ENCODE data around the gene CTSZ.
A peak's percentile ranks its signal among the peaks of the same experiment; 100 is the strongest.

Gene CTSZ
- long read RNA-seq: 0 reads

GRCh38 chr20:59006864-59007664 lies at the start of gene CTSZ:
TSS of gene CTSZ (minus strand) at chr20:59007254. CDS start at chr20:59007128, 126 bp downstream.
- peak within 1 kb of the TSS; percentile 59 for H3K4me3 ChIP-seq (replicated peaks; ENCODE audit: insufficient read depth, low read length)
- peak within 1 kb of the TSS; percentile 87 for H3K27ac ChIP-seq (replicated peaks)
- no peaks in the 10 kb centered on the region for H3K27me3 ChIP-seq (ENCODE audit: insufficient read depth, poor library complexity, severe bottlenecking)
- DNase-seq (ENCODE audit: low read depth in 1 of 2, low spot score in 1 of 2): peak; percentile 31 to 71
- TF ChIP-seq SPI1 (IDR thresholded peaks at IDR 0.05; ENCODE audit: borderline replicate concordance, low read depth) (no peak), POLR2AphosphoS5 (IDR thresholded peaks at IDR 0.05; ENCODE audit: low read depth) (no peak; the same call in 1 of the 2 replicates), GABPA (IDR thresholded peaks at IDR 0.05; ENCODE audit: low read depth) (no peak), REST (IDR thresholded peaks at IDR 0.05; ENCODE audit: insufficient replicate concordance, low read depth) (no peak)
- TF ChIP-seq, protein P1, sequence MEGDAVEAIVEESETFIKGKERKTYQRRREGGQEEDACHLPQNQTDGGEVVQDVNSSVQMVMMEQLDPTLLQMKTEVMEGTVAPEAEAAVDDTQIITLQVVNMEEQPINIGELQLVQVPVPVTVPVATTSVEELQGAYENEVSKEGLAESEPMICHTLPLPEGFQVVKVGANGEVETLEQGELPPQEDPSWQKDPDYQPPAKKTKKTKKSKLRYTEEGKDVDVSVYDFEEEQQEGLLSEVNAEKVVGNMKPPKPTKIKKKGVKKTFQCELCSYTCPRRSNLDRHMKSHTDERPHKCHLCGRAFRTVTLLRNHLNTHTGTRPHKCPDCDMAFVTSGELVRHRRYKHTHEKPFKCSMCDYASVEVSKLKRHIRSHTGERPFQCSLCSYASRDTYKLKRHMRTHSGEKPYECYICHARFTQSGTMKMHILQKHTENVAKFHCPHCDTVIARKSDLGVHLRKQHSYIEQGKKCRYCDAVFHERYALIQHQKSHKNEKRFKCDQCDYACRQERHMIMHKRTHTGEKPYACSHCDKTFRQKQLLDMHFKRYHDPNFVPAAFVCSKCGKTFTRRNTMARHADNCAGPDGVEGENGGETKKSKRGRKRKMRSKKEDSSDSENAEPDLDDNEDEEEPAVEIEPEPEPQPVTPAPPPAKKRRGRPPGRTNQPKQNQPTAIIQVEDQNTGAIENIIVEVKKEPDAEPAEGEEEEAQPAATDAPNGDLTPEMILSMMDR (IDR thresholded peaks at IDR 0.05; ENCODE audit: insufficient read depth, low read length): no peak

GRCh38 chr20:59055302-59055701 lies 48.2 kb upstream of the CTSZ start:
- no peak overlapping the region for H3K27ac ChIP-seq (replicated peaks)
- H3K4me3 ChIP-seq (replicated peaks; ENCODE audit: insufficient read depth, low read length): no peak overlapping the region
- DNase-seq (ENCODE audit: low read depth in 1 of 2, low spot score in 1 of 2): peak in 1 of 2 experiments; percentile 10
- TF ChIP-seq REST (IDR thresholded peaks at IDR 0.05; ENCODE audit: insufficient replicate concordance, low read depth): no peak
- TF ChIP-seq SPI1 (IDR thresholded peaks at IDR 0.05; ENCODE audit: borderline replicate concordance, low read depth): no peak
- no peak for TF ChIP-seq POLR2AphosphoS5 (IDR thresholded peaks at IDR 0.05; ENCODE audit: low read depth)
- peaks cover 15% of the 10 kb centered on the region for H3K27me3 ChIP-seq (ENCODE audit: insufficient read depth, poor library complexity, severe bottlenecking)

GRCh38 chr20:59051666-59052185 lies 44.7 kb upstream of the CTSZ start:
- H3K27me3 ChIP-seq (ENCODE audit: insufficient read depth, poor library complexity, severe bottlenecking): peaks cover 19% of the 10 kb centered on the region
- DNase-seq (ENCODE audit: low read depth in 1 of 2, low spot score in 1 of 2): no peak
- H3K4me3 ChIP-seq (replicated peaks; ENCODE audit: insufficient read depth, low read length): no peak overlapping the region
- H3K27ac ChIP-seq (replicated peaks): no peak overlapping the region
- TF ChIP-seq SPI1 (IDR thresholded peaks at IDR 0.05; ENCODE audit: borderline replicate concordance, low read depth) (no peak), REST (IDR thresholded peaks at IDR 0.05; ENCODE audit: insufficient replicate concordance, low read depth) (no peak), GABPA (IDR thresholded peaks at IDR 0.05; ENCODE audit: low read depth) (no peak), POLR2AphosphoS5 (IDR thresholded peaks at IDR 0.05; ENCODE audit: low read depth) (no peak)
- TF ChIP-seq, protein P1 (IDR thresholded peaks at IDR 0.05; ENCODE audit: insufficient read depth, low read length): no peak
